Parathyroid adenoma (tissue), 2 donors: ENCODE results near the gene ZDHHC19.
"Not testable (repeated sequence)": the region's sequence is repeated elsewhere in the genome, so short reads cannot be mapped to it uniquely, and the experiment has no call there.

Experiments
- H2AFZ ChIP-seq: fragments of 300-600 bp; sonication (generic); one replicate; pipeline ENCODE4 v1.7.0; 2017; ENCODE audit warnings: antibody characterized with exemption, mild to moderate bottlenecking
- H3K27ac ChIP-seq: fragments of 300-600 bp; sonication (generic); one replicate; pipeline ENCODE4 v1.7.0; 2017
- H3K27me3 ChIP-seq: fragments of 300-600 bp; sonication (generic); one replicate; pipeline ENCODE4 v1.7.0; 2017; ENCODE audit warnings: low read length; ENCODE audit not compliant: control insufficient read depth, insufficient read depth
- H3K36me3 ChIP-seq: fragments of 300-600 bp; sonication (generic); one replicate; pipeline ENCODE4 v1.7.0; 2017; ENCODE audit warnings: low read length; ENCODE audit not compliant: control insufficient read depth, insufficient read depth
- H3K4me1 ChIP-seq: fragments of 300-600 bp; sonication (generic); one replicate; pipeline ENCODE4 v1.7.0; 2017; ENCODE audit warnings: control low read depth
- H3K4me2 ChIP-seq: fragments of 300-600 bp; sonication (generic); one replicate; pipeline ENCODE4 v1.7.0; 2017; ENCODE audit warnings: low read length
- H3K4me3 ChIP-seq: fragments of 300-600 bp; sonication (generic); one replicate; pipeline ENCODE4 v1.7.0; 2017; ENCODE audit warnings: low read depth, low read length
- H3K79me2 ChIP-seq: fragments of 300-600 bp; sonication (generic); one replicate; pipeline ENCODE4 v1.7.0; 2017; ENCODE audit warnings: control low read depth
- H3K9ac ChIP-seq: fragments of 300-600 bp; sonication (generic); one replicate; pipeline ENCODE4 v1.7.0; 2017; ENCODE audit warnings: mild to moderate bottlenecking
- H3K9me3 ChIP-seq: fragments of 300-600 bp; sonication (generic); one replicate; pipeline ENCODE4 v1.7.0; 2017; ENCODE audit warnings: low read length; ENCODE audit not compliant: control insufficient read depth
- TF ChIP-seq, protein P1 (sequence below): fragments of 300-600 bp; sonication (generic); IDR thresholded peaks from one replicate; pipeline ENCODE4 v1.7.0; 2017; ENCODE audit warnings: antibody characterized with exemption, mild to moderate bottlenecking
- donor health status: primary hyperparathyroidism.

Gene ZDHHC19

DNA sequence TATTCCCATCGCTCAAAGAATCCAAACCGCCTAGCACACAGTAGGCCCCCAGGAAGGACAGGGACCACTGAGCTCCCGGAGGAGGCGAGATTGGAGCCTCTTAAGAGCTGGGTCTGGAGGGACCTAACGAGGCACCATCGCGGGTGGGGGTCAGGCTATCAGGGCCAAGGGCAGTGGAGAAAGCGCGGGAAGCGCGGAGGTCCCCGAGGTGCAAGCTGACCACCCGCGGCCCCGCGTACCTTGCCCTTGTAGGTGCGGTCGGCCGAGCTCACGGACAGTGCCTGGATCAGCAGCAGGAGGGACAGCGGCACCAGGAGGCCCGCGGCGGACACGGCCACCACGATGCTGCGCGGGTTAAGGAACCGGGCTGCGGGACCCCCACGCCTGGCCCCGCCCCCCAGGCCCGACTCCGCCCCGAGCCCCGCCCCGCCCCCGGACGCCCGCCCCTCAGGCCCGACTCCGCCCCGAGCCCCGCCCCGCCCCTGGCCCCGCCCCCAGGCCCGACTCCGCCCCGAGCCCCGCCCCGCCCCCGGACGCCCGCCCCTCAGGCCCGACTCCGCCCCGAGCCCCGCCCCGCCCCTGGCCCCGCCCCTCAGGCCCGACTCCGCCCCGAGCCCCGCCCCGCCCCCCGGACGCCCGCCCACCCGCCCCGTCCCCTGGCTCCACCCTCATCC is 3.9 kb downstream of the ZDHHC19 start:
- H3K36me3 ChIP-seq, result no peaks in the 10 kb centered on the region
- H3K79me2 ChIP-seq, result no peaks in the 10 kb centered on the region
- no peaks in the 10 kb centered on the region for H3K4me1 ChIP-seq
- no peaks in the 10 kb centered on the region for H3K9me3 ChIP-seq
- H3K4me3 ChIP-seq, result no peak overlapping the region
- TF ChIP-seq, protein P1, sequence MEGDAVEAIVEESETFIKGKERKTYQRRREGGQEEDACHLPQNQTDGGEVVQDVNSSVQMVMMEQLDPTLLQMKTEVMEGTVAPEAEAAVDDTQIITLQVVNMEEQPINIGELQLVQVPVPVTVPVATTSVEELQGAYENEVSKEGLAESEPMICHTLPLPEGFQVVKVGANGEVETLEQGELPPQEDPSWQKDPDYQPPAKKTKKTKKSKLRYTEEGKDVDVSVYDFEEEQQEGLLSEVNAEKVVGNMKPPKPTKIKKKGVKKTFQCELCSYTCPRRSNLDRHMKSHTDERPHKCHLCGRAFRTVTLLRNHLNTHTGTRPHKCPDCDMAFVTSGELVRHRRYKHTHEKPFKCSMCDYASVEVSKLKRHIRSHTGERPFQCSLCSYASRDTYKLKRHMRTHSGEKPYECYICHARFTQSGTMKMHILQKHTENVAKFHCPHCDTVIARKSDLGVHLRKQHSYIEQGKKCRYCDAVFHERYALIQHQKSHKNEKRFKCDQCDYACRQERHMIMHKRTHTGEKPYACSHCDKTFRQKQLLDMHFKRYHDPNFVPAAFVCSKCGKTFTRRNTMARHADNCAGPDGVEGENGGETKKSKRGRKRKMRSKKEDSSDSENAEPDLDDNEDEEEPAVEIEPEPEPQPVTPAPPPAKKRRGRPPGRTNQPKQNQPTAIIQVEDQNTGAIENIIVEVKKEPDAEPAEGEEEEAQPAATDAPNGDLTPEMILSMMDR, result no peak
- no peak overlapping the region for H3K9ac ChIP-seq
- peak overlapping the region; percentile 2 for H2AFZ ChIP-seq
- H3K27me3 ChIP-seq, result no peaks in the 10 kb centered on the region
- H3K4me2 ChIP-seq, result no peak overlapping the region
- no peak overlapping the region for H3K27ac ChIP-seq

DNA sequence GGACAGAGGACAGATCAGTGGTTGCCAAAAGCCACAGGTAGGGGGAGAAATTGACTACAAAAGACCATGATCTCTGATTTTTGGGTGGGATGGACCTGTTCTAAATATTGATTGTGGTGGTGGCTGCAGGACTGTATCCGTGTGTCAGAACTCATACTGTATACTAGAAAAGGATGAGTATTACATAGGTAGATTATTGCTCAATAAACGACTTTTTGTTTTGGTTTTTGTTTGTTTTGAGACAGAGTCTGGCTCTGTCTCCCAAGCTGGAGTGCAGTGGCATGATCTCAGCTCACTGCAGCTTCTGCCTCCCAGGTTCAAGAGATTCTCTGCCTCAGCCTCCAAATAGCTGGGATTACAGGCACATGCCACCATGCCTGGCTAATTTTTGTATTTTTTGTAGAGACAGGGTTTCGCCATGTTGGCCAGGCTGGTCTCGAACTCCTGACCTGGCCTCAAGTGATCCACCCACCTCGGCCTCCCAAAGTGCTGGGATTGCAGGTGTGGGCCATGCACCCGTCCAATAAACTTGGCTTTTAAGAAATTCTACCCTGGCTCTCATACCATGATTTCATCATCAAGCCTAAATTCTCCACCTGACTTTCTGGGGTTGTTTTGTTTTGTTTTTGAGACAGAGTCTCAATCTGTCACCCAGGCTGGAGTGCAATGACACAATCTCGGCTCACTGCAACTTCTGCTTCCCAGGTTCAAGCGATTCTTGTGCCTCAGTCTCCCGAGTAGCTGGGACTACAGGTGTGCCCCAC is 5.6 kb downstream of the ZDHHC19 start:
- not testable (repeated sequence) for H2AFZ ChIP-seq, H3K9ac ChIP-seq, H3K36me3 ChIP-seq, H3K9me3 ChIP-seq, H3K27ac ChIP-seq, H3K4me2 ChIP-seq, H3K79me2 ChIP-seq, H3K27me3 ChIP-seq, H3K4me1 ChIP-seq, H3K4me3 ChIP-seq

DNA sequence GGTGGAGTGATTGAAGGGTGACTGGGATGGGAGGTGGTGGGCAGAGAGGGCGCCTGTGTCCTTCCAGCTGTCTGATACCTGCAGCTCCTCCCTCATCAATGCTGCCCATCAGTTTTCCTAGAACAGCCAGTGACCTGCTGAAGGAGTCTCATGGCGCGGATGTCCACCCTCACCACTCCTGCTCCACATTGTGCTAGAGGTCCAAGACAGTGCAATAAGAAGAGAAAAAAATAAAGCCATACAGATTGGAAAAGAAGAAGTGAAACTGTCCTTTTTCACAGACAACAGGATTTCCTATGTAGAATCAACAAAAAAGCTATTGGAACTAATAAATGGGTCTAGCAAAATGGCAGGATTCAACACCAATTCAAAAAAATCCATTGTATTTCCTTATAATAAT is 7.4 kb downstream of the ZDHHC19 start:
- no peaks in the 10 kb centered on the region for H3K27me3 ChIP-seq
- no peak overlapping the region for H3K9ac ChIP-seq
- no peak overlapping the region for H3K4me3 ChIP-seq
- H3K9me3 ChIP-seq, result no peaks in the 10 kb centered on the region
- H3K27ac ChIP-seq, result no peak overlapping the region
- H3K4me1 ChIP-seq, result no peaks in the 10 kb centered on the region
- H3K36me3 ChIP-seq, result no peaks in the 10 kb centered on the region
- H3K79me2 ChIP-seq, result no peaks in the 10 kb centered on the region
- H2AFZ ChIP-seq, result no peak overlapping the region
- no peak overlapping the region for H3K4me2 ChIP-seq
- TF ChIP-seq, protein P1, result no peak

DNA sequence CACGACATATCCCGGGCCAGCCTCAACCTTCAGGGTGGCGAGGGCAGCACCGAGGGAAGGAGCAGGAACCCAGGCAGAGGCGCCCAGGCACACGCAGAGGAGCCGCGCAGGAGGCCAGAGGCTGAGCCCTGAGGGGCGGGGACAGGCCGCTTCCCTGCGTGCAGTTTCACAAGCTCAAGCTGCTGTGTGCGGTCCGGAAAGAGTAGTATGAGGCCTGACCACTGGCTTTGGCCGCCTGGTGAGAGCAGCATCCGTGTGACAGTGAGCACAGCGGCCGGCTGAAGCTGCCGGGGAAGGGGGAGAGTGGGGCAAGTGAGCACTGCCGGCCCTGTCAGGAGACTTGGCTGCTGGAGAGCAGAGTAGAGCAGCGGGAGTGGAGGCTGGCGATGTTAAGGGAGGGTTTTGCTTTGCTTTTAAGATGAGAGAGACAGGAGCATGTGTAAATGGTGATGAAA is 8.7 kb downstream of the ZDHHC19 start:
- Histone ChIP-seq H3K9me3 (no peaks in the 10 kb centered on the region), H3K27me3 (no peaks in the 10 kb centered on the region), H3K4me3 (no peak overlapping the region), H3K4me1 (no peaks in the 10 kb centered on the region), H3K27ac (no peak overlapping the region), H3K4me2 (no peak overlapping the region), H2AFZ (no peak overlapping the region), H3K79me2 (no peaks in the 10 kb centered on the region), H3K9ac (no peak overlapping the region), H3K36me3 (no peaks in the 10 kb centered on the region)
- TF ChIP-seq, protein P1, result no peak

DNA sequence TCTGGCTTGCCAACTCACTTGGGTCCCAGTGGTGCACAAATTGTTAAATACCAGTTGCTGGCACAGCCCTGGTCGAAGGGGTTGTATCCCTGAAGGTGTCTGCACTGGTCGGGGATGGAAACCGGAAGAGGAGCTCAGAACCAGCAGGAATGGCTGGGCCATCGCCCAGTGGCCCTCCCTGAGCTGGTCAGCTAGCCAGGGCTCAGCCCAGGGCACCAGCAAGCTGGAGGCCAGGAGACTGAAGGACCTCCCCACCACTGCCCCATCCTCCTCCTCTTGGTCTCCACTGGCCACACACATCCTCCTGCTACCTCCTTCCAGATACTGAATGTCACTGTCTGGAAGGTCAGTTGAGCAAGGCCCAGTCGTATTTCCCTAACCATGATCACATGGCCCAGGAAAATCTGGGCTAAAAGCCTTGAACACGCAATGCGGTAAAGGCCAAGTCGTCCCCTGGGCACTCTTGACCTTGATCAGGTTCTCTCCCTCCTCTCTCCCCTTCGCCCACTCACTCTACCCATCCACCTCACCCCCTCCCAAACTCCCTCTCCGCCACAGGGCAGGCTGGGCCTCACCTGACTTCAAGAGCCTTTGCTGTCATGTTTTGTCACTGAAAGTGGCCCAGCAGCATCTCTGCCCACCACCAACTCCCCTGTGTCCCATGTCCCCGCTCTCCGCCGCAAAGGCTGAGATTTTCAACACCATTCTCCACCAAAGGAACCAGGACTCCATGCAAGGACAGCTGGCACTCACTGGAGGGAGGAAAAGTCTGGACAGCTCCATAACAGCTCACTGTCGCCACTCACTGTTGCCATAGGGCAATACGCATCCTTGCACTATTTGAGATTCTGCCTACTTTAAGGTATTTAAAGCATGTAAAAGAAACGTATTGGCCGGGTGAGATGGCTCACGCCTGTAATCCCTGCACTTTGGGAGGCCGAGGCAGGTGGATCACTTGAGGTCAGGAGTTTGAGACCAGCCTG is 12.1 kb downstream of the ZDHHC19 start:
- Histone ChIP-seq H3K79me2 (no peaks in the 10 kb centered on the region), H3K4me3 (no peak overlapping the region), H3K9ac (no peak overlapping the region), H2AFZ (no peak overlapping the region), H3K36me3 (no peaks in the 10 kb centered on the region), H3K27me3 (no peaks in the 10 kb centered on the region), H3K4me2 (no peak overlapping the region), H3K27ac (no peak overlapping the region), H3K9me3 (no peaks in the 10 kb centered on the region), H3K4me1 (no peaks in the 10 kb centered on the region)
- TF ChIP-seq, protein P1, result no peak
